Posterior vena cava (tissue), 2 donors: ENCODE data around the gene ZNF831. TPM values are rescaled to one million over a fixed set of nuclear protein-coding genes. Genes with fewer than 3 reads are reported as not detected.

Experiments
- DNase-seq: peaks from one replicate; pipeline ENCODE4 v3.0.0-alpha.2; 2020; ENCODE audit warnings: low spot score
- intact Hi-C, 2 donors: fragments of 100-400 bp; cut with DNase I; formaldehyde crosslinking; loops; one replicate each; pipeline versions ENCODE4 v1.14.1 to v1.14.2; 2022 to 2023
- total RNA-seq, 2 donors: library from RNA; stranded (reverse); fragmentation: NEBNext Ultra II Directional; extraction: Animal tissue kit (Norgen Biotek cat#: 25700); gene quantifications; one replicate each; pipeline ENCODE4 v1.2.1, GENCODE V29; 2021
- donor health status: DM: yes; HTN: yes; CAD: no.
- donor health status: DM: yes; HTN: yes; CAD: no.

Gene ZNF831
- total RNA-seq, 2 donors from 2014 or later = 0.37 to 0.57 TPM

- intact Hi-C loops = no loop called here
These were observed 10.4 kb downstream of the ZNF831 start for GRCh38 chr20:59173938-59174491.

DNA sequence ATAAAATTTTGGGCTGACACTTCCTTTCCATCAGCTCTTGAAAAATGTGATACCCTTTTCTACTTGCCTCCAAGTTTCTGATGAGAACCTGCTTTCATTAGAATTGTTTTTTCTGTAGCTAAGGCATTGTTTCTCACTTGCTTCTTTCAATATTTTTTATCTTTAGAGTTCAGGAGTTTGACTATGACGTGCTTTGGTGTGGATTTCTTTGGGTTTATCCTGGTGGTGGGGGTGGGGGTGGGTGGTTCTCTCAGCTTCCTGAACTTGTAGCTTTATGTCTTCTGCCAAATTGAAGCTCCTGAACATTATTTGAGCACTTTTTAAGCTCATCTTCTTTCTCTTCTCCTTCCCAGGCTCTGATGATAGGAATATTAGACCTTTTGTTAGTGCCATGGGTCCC lies 11.4 kb downstream of the ZNF831 start:
- intact Hi-C loops = no loop called here
- no peak for DNase-seq

More at GRCh38 chr20:59173938-59174491, 10.4 kb downstream of the ZNF831 start:
- no peak for DNase-seq

- intact Hi-C loops = no loop called here
- no peak for DNase-seq
These were observed 12.2 kb downstream of the ZNF831 start for GRCh38 chr20:59175861-59176260.

GRCh38 chr20:59176812-59177211 lies 13.2 kb downstream of the ZNF831 start:
- no peak for DNase-seq
- intact Hi-C loops = no loop called here

GRCh38 chr20:59177266-59178250 lies 13.9 kb downstream of the ZNF831 start:
- DNase-seq = no peak
- intact Hi-C loops = no loop called here

GRCh38 chr20:59178983-59179595 lies 15.5 kb downstream of the ZNF831 start:
- DNase-seq = no peak
- intact Hi-C loops = no loop called here

- DNase-seq = no peak
- intact Hi-C loops = no loop called here
These were observed 16.4 kb downstream of the ZNF831 start for GRCh38 chr20:59179988-59180387.

- DNase-seq = no peak
- intact Hi-C loops = no loop called here
These were observed 18.3 kb downstream of the ZNF831 start for GRCh38 chr20:59181936-59182335.

GRCh38 chr20:59182401-59183044 lies 18.9 kb downstream of the ZNF831 start:
- intact Hi-C loops = no loop called here
- DNase-seq = no peak

- intact Hi-C loops = no loop called here
These were observed 20.1 kb downstream of the ZNF831 start for GRCh38 chr20:59183751-59184150.

DNA sequence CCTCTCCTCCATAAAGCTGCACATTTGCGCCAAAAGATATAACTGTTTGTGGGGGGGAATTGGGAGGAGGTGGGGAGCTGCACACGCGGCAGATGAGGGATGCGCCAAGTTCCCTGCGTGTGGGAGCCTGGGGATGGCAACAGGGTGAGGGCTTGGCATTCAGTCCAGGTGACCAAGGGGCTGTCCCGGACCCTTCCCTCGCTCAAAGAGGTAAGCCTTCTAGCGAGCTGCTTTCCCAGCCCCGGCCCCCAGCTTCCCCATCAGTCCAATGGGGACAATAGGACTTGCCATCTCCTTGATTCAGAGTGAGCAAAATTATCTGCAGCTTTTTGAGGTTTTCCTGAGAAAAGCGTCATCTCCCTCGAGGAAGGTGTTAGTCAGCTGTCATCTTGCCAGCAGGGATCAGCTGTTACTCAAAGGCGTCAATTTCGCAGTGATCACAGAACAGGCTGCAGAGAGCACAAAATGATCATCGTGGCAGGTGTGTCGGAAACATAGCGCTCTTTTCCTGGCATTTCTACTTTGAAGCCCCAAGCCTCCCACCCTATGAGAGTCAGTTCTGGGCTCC lies 21.3 kb downstream of the ZNF831 start:
- intact Hi-C loops = no loop called here
- DNase-seq = no peak

More at GRCh38 chr20:59183751-59184150, 20.1 kb downstream of the ZNF831 start:
- no peak for DNase-seq

DNA sequence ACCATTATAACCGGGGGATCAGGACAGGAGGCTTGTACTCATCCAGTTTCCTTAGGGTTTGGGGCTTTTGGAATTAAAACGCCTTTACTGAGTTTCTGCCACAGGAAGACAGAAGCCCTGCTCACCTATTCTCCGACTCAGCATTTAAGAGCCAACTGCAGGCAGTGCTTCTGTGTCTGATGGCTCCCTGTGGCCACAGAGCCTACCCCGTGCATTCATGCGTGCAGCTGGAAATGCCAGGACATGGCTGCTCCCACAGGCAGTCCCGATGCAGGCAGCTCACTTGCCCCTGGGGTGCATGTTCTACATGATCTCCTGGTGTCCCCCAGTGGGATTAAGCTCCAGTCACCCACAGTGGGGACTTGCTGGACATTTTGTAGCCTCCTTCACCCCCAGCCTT lies 22.2 kb downstream of the ZNF831 start:
- intact Hi-C loops = no loop called here

DNA sequence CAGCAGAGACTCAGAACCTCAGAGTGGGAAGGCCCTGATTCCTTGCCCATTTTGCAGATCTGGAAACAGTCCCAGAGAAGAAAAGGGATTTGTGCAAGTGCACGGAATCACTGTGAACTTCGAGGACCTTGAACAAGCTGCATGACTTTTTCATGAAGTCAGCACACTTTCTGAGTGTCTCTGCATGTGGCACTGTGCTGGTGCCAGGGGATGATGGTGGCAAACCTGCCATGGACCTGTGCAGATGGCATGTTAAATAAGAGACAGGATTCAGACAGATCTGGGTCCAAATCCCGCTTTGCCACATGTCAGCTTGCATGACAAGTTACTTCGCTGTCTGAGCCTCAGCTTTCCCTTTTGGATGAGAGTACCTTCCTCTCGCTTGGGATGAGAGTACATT lies 26.8 kb downstream of the ZNF831 start:
- intact Hi-C loops = no loop called here
- no peak for DNase-seq

More for the DNA sequence above, 22.2 kb downstream of the ZNF831 start:
- DNase-seq = no peak

DNA sequence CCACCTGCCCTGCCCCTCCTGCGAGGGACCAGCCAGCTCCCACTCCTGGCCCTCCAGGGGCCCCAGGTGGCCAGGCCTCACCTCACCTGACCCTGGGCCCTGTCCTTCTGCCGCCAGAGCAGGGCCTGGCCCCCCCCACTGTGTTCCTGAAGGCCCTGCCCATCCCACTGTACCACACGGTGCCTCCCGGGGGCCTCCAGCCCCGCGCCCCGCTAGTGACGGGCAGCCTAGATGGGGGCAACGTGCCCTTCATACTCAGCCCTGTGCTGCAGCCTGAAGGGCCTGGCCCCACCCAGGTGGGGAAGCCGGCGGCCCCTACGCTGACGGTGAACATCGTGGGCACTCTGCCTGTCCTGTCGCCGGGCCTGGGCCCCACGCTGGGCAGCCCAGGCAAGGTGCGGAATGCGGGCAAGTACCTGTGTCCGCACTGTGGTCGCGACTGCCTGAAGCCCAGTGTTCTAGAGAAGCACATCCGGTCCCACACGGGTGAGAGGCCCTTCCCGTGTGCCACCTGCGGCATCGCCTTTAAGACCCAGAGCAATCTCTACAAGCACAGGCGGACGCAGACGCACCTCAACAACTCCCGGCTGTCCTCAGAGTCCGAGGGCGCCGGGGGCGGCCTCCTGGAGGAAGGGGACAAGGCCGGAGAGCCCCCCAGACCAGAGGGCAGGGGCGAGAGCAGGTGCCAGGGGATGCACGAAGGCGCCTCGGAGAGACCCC lies 27.6 kb downstream of the ZNF831 start:
- no peak for DNase-seq
- intact Hi-C loops = no loop called here

DNA sequence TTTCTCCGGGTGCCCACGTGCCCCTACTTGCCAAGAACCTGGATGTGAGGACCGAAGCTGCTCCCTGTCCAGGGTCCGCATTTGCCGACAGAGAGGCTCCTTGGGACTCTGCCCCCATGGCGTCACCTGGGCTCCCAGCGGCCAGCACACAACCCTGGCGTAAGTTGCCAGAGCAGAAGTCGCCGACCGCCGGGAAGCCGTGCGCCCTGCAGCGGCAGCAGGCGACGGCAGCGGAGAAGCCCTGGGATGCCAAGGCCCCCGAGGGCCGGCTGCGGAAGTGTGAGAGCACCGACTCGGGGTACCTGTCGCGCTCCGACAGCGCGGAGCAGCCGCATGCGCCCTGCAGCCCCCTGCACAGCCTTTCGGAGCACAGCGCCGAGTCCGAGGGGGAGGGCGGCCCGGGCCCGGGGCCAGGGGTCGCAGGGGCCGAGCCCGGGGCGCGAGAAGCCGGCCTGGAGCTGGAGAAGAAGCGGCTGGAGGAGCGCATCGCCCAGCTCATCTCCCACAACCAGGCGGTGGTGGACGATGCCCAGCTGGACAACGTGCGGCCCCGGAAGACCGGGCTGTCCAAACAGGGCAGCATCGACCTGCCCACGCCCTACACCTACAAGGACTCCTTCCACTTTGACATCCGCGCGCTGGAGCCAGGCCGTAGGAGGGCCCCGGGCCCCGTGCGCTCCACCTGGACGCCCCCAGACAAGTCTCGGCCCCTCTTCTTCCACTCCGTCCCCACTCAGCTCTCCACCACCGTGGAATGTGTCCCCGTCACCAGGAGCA lies 28.3 kb downstream of the ZNF831 start:
- DNase-seq = no peak
- intact Hi-C loops = no loop called here

GRCh38 chr20:59192533-59192896 lies 28.9 kb downstream of the ZNF831 start:
- DNase-seq = no peak
- intact Hi-C loops = no loop called here

GRCh38 chr20:59193325-59193724 lies 29.7 kb downstream of the ZNF831 start:
- DNase-seq = no peak
- intact Hi-C loops = no loop called here
